GM06990 (cell line): ENCODE results near the gene DES.

ENCODE experiments used
- DNase-seq: peaks from one replicate; pipeline ENCODE4 v3.0.0-alpha.2; 2011; ENCODE audit not compliant: insufficient read length; ENCODE audit errors: extremely low read depth
- H3K27me3 ChIP-seq: replicated peaks from 2 replicates; pipeline ENCODE4 v1.6.0; 2011; ENCODE audit warnings: low read length; ENCODE audit not compliant: control insufficient read depth, insufficient read depth
- H3K36me3 ChIP-seq: 2 replicates; pipeline ENCODE4 v1.5.1; 2011; ENCODE audit warnings: low read length; ENCODE audit not compliant: control insufficient read depth, insufficient read depth
- H3K4me3 ChIP-seq: replicated peaks from 2 replicates; pipeline ENCODE4 v1.5.1; 2011; ENCODE audit warnings: low read depth, mild to moderate bottlenecking, control low read depth, low read length
- TF ChIP-seq, protein P1 (sequence below): IDR thresholded peaks from 2 replicates; pipeline ENCODE4 v1.5.1; 2011; ENCODE audit warnings: low read length, control low read depth, mild to moderate bottlenecking, inconsistent platforms; ENCODE audit not compliant: insufficient read depth, poor library complexity, severe bottlenecking

The DES gene

DNA sequence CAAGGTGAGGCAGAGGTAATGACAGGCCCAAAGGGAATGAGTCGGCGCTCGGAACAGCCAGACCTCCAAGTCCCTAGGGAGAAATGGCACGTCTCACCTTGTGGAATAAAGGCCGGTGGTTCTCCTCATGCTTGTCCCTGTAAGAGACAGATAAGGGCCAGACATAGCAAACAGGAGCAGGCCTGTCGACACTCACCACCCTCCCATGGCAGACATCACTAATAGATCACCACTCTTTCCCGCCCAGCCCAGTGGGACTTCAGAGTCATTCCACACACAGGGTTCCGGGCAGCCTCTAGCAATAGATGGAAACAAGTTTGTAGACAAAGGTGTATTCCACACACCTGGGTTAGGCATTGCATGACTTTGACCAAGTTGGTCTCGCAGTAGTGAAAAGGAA, 36.7 kb upstream of the DES start:
- TF ChIP-seq, protein P1, sequence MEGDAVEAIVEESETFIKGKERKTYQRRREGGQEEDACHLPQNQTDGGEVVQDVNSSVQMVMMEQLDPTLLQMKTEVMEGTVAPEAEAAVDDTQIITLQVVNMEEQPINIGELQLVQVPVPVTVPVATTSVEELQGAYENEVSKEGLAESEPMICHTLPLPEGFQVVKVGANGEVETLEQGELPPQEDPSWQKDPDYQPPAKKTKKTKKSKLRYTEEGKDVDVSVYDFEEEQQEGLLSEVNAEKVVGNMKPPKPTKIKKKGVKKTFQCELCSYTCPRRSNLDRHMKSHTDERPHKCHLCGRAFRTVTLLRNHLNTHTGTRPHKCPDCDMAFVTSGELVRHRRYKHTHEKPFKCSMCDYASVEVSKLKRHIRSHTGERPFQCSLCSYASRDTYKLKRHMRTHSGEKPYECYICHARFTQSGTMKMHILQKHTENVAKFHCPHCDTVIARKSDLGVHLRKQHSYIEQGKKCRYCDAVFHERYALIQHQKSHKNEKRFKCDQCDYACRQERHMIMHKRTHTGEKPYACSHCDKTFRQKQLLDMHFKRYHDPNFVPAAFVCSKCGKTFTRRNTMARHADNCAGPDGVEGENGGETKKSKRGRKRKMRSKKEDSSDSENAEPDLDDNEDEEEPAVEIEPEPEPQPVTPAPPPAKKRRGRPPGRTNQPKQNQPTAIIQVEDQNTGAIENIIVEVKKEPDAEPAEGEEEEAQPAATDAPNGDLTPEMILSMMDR, result no peak
- Histone ChIP-seq H3K4me3 (no peak overlapping the region), H3K27me3 (no peaks in the 10 kb centered on the region), H3K36me3 (peaks cover 26% of the 10 kb centered on the region)
- no peak for DNase-seq

DNA sequence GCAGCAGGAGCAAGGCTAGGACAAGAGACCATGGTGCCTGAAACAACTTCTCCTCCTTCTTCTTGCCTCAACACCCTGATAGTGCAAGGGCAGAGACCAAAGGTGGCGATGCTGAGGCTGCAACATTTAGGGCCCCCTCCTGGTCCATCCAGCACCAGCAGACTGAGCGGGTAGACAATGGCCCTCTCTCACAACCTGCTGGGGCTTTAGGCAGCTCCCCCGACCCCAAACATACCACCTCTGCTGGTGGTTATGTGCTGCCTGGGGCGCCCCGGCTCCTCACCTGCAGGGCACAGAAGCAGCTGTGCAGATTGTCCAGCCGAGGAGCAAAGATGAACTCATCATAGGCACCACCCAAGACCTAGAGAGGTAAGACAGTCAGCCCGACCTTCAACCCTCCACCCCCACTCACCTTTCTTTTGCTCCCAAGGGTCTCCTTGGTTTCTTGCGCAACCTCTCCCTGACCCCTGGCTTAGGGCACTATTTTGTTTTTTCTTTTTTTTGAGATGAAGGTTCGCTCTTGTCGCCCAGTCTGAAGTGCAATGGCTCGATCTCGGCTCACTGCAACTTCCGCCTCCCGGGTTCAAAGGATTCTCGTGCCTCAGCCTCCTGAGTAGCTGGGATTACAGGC, 34.0 kb upstream of the DES start:
- H3K36me3 ChIP-seq, result peaks cover 26% of the 10 kb centered on the region
- H3K27me3 ChIP-seq, result no peaks in the 10 kb centered on the region
- TF ChIP-seq, protein P1, result no peak
- no peak overlapping the region for H3K4me3 ChIP-seq
- no peak for DNase-seq

DNA sequence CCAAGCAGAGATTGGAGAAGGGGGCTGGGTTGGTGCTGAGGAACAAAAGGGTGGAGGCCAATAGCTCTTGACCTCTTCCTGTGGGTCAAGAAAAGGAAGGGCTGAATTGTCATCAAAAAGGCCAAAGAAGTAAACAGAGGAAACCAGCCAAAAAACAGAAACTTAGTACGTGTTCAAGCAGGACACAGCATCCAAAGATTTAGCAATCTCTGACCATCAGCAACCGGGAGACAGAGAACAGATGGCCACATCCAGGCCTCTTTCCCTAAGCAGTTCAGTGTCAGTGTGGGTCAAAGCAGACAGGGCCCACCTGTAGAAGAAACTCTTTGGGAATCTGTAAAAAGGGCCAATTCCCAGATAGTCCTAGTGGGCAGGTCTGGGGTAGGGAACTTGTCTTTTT, 33.3 kb upstream of the DES start:
- Histone ChIP-seq H3K4me3 (no peak overlapping the region), H3K36me3 (peaks cover 26% of the 10 kb centered on the region), H3K27me3 (no peaks in the 10 kb centered on the region)
- no peak for DNase-seq
- TF ChIP-seq, protein P1, result no peak

DNA sequence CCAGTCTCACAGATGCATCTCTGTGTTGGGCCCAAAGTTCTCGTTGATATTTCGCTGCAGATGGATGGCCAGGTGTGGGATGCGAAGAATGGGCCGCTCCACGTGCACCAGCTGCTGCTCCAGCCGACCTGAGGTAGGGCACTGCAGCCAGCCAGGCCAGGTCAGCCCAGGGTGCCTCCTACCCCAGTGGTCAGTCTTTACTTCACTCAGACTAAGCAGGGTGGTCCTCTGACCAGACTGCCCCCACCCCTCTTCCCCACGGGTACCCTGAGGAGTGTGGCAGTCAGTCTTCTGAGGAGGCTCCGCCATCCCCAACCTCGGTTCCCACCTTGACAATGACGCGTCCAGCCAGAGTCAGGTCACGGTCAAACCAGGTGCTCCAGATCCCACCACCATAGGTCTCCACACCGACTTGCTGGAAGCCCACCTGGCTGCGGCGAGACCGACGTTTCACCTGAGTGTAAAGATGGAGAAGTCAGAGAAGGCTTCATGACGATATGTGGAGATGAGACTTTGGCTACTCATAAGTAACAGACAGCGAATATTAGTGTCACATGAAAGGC, 32.1 kb upstream of the DES start:
- no peak for DNase-seq
- Histone ChIP-seq H3K36me3 (peaks cover 23% of the 10 kb centered on the region), H3K4me3 (no peak overlapping the region), H3K27me3 (no peaks in the 10 kb centered on the region)
- TF ChIP-seq, protein P1, result no peak

DNA sequence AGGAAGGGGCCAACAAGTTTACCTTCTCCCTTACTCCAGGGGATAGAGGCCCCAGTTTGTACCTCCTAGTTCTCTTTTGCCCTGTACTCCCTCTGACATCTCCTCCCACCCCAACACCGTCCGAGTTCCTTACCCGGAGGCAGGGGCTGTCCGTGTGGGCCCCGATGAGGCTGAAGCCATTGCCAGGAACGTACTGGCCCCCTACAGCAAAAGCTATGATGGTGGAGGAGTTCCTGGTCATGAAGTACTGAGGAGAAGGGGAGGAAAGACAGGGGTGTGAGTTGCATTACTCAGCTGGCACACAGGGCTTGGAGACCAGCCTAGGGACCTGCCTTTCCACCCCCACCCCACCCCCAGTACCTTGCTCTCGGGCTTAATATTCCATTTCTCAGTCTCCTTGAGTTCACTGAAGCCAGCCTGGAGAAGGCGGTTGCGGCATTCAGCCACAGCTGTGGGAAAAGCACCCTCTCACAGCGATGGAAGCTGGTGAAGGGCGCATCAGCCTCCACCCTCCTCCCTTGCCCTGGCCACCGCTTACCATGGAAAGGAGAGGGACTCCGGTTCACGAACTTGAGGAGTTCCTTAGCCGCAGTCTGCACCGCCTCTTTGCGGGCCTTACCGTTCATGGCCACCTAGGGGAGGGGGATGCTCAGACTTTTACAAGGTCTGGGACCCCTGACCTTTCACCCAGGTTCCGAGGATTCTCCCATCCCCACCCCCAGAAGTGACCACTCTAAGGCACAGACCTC, 31.5 kb upstream of the DES start:
- DNase-seq, result no peak
- TF ChIP-seq, protein P1, result no peak
- Histone ChIP-seq H3K4me3 (peak overlapping the region; percentile 71), H3K36me3 (peaks cover 20% of the 10 kb centered on the region), H3K27me3 (no peaks in the 10 kb centered on the region)
